Left ventricle myocardium inferior (tissue), 1 donor: ENCODE data around the gene CRYGC. TPM values are rescaled to one million over a fixed set of nuclear protein-coding genes. Genes with fewer than 3 reads are reported as not detected.
"Not testable (repeated sequence)": the region's sequence is repeated elsewhere in the genome, so short reads cannot be mapped to it uniquely, and the experiment has no call there.

Experiments
- DNase-seq: peaks from one replicate; pipeline ENCODE4 v3.0.0-alpha.2; 2020
- H3K27ac ChIP-seq: fragments of 200-600 bp; replicated peaks from 2 replicates; pipeline ENCODE4 v1.8.0; 2021
- H3K27me3 ChIP-seq: fragments of 200-600 bp; 2 replicates; pipeline ENCODE4 v1.8.0; 2021; ENCODE audit warnings: low read depth
- H3K36me3 ChIP-seq: fragments of 200-600 bp; 2 replicates; pipeline ENCODE4 v1.8.0; 2021
- H3K4me1 ChIP-seq: fragments of 200-600 bp; 2 replicates; pipeline ENCODE4 v1.8.0; 2021
- H3K4me3 ChIP-seq: fragments of 200-600 bp; 2 replicates; pipeline ENCODE4 v1.8.0; 2021; ENCODE audit warnings: mild to moderate bottlenecking, moderate library complexity
- H3K9me3 ChIP-seq: fragments of 200-600 bp; replicated peaks from 2 replicates; pipeline ENCODE4 v1.8.0; 2021
- CTCF ChIP-seq: fragments of 200-600 bp; IDR thresholded peaks from 2 replicates; pipeline ENCODE4 v1.8.0; 2021; ENCODE audit warnings: antibody characterized with exemption, mild to moderate bottlenecking, borderline replicate concordance
- intact Hi-C: fragments of 100-400 bp; cut with micrococcal nuclease; formaldehyde crosslinking; loops from one replicate; pipeline ENCODE4 v1.11.0; 2022
- total RNA-seq: library from RNA; stranded (reverse); fragmentation: NEBNext Ultra II Directional; extraction: Animal tissue kit (Norgen Biotek cat#: 25700); gene quantifications from one replicate; pipeline ENCODE4 v1.2.1, GENCODE V29; 2021
- donor health status: DM: no; HTN: yes; CAD: no; lungs with severe emphysema.

The CRYGC gene
- total RNA-seq, 1 donor from 2014 or later: not detected

GRCh38 chr2:208142925-208143799 is 13.5 kb upstream of the CRYGC start:
- no peaks in the 10 kb centered on the region for H3K36me3 ChIP-seq
- TF ChIP-seq CTCF: no peak
- H3K27me3 ChIP-seq: no peaks in the 10 kb centered on the region
- no peak overlapping the region for H3K27ac ChIP-seq
- no peaks in the 10 kb centered on the region for H3K4me1 ChIP-seq
- intact Hi-C loops: no loop called here
- H3K9me3 ChIP-seq: peaks cover 4% of the 10 kb centered on the region
- no peak for DNase-seq
- no peak overlapping the region for H3K4me3 ChIP-seq

GRCh38 chr2:208142240-208142924 is 12.8 kb upstream of the CRYGC start:
- H3K27me3 ChIP-seq: no peaks in the 10 kb centered on the region
- H3K4me3 ChIP-seq: no peak overlapping the region
- H3K9me3 ChIP-seq: peaks cover 5% of the 10 kb centered on the region
- no peak for DNase-seq
- no peaks in the 10 kb centered on the region for H3K36me3 ChIP-seq
- intact Hi-C loops: no loop called here
- H3K4me1 ChIP-seq: no peaks in the 10 kb centered on the region
- no peak overlapping the region for H3K27ac ChIP-seq
- TF ChIP-seq CTCF: no peak

- intact Hi-C loops: no loop called here
- no peak overlapping the region for H3K27ac ChIP-seq
- peaks cover 5% of the 10 kb centered on the region for H3K9me3 ChIP-seq
- H3K4me1 ChIP-seq: no peaks in the 10 kb centered on the region
- no peaks in the 10 kb centered on the region for H3K36me3 ChIP-seq
- no peak overlapping the region for H3K4me3 ChIP-seq
- TF ChIP-seq CTCF: no peak
- DNase-seq: no peak
- H3K27me3 ChIP-seq: no peaks in the 10 kb centered on the region
Measured at GRCh38 chr2:208139447-208139846, 9.8 kb upstream of the CRYGC start.

- DNase-seq, H3K4me3 ChIP-seq, H3K9me3 ChIP-seq, H3K27me3 ChIP-seq, H3K4me1 ChIP-seq, H3K27ac ChIP-seq, intact Hi-C loops, H3K36me3 ChIP-seq: not testable (repeated sequence)
Measured at GRCh38 chr2:208138334-208138733, 8.7 kb upstream of the CRYGC start.

GRCh38 chr2:208136716-208137094 is 7.1 kb upstream of the CRYGC start:
- Histone ChIP-seq H3K27me3 (no peaks in the 10 kb centered on the region), H3K9me3 (peaks cover 5% of the 10 kb centered on the region), H3K4me1 (no peaks in the 10 kb centered on the region), H3K36me3 (no peaks in the 10 kb centered on the region), H3K4me3 (no peak overlapping the region), H3K27ac (no peak overlapping the region)
- TF ChIP-seq CTCF: no peak
- no peak for DNase-seq
- intact Hi-C loops: no loop called here
